Esophagus squamous epithelium (tissue), 5 donors: ENCODE results near the gene ST3GAL2. TPM values are rescaled to one million over a fixed set of nuclear protein-coding genes. Genes with fewer than 3 reads are reported as not detected.
"Not testable (repeated sequence)": the region's sequence is repeated elsewhere in the genome, so short reads cannot be mapped to it uniquely, and the experiment has no call there.

Experiments
- DNase-seq: peaks from one replicate; lab custom pipeline; 2025; lab: John Stamatoyannopoulos, UW
- H3K27ac ChIP-seq, 4 donors: fragments of 200-600 bp; sonication (generic); one replicate each; pipeline ENCODE4 v1.5.1; 2016 to 2019; ENCODE audit warnings: mild to moderate bottlenecking in 1 of 4
- H3K27me3 ChIP-seq, 4 donors: fragments of 200-600 bp; sonication (generic); 1 replicate in 3 of 4; 2 replicates in 1 of 4; pipeline versions ENCODE4 v1.5.1 to v1.6.0; 2017 to 2021; ENCODE audit warnings: antibody characterized with exemption in 1 of 4
- H3K36me3 ChIP-seq, 3 donors: fragments of 200-600 bp; sonication (generic); one replicate each; pipeline ENCODE4 v1.5.1; 2016 to 2019
- H3K4me1 ChIP-seq, 3 donors: fragments of 200-600 bp; sonication (generic); one replicate each; pipeline ENCODE4 v1.5.1; 2017 to 2019
- H3K4me3 ChIP-seq, 4 donors: fragments of 200-600 bp; sonication (generic); 1 replicate in 3 of 4; 2 replicates in 1 of 4; pipeline ENCODE4 v1.5.1; 2016 to 2019; ENCODE audit warnings: mild to moderate bottlenecking in 2 of 4, moderate library complexity in 1 of 4
- H3K9me3 ChIP-seq, 3 donors: fragments of 200-600 bp; sonication (generic); one replicate each; pipeline ENCODE4 v1.5.1; 2016 to 2019
- CTCF ChIP-seq, 6 experiments: fragments of 450-650 bp in 4 of 6; fragments of 200-600 bp in 2 of 6; sonication (generic) in 2 of 6; IDR thresholded peaks; one replicate each; pipeline ENCODE4 v1.5.1; 2016 to 2019; ENCODE audit warnings: antibody characterized with exemption in 6 of 6, mild to moderate bottlenecking in 4 of 6, moderate library complexity in 4 of 6
- POLR2A ChIP-seq, 4 donors: fragments of 450-650 bp; IDR thresholded peaks; one replicate each; pipeline ENCODE4 v1.6.1; 2017; ENCODE audit warnings: antibody characterized with exemption in 4 of 4, mild to moderate bottlenecking in 4 of 4, moderate library complexity in 3 of 4
- WGBS, 2 donors: methylation state at CpG; one replicate each; pipeline ENCODE4 v1.1.5; 2018; 5-methylcytosine and 5-hydroxymethylcytosine counted together
- intact Hi-C: fragments of 100-400 bp; cut with DNase I; formaldehyde crosslinking; loops from one replicate; pipeline ENCODE4 v1.15.0; 2022
- total RNA-seq, 4 donors: library from RNA; depleted of rRNA; stranded (reverse); fragments of >200 nt; gene quantifications; one replicate each; pipeline ENCODE4 v1.1.0, GENCODE V29; 2016
- donor health status: DM: yes; HTN: yes; CAD: no.

Gene ST3GAL2
- total RNA-seq, 4 donors from 2014 or later: 0.80 to 6.5 (median 3.0) TPM

GRCh38 chr16:70418274-70418992 is 20.5 kb downstream of the ST3GAL2 start:
- intact Hi-C loops: no loop called here
- H3K27ac ChIP-seq: no peak overlapping the region
- 69 to 84% methylated on average over 7 to 11 of the region's 13 CpGs for WGBS, 2 donors
- H3K4me1 ChIP-seq: peaks cover 0 to 28% (median 10%) of the 10 kb centered on the region in 3 donors
- TF ChIP-seq POLR2A (IDR thresholded peaks at IDR 0.05) (no peak), CTCF (IDR thresholded peaks at IDR 0.05) (no peak)
- no peak overlapping the region for H3K4me3 ChIP-seq
- H3K36me3 ChIP-seq: no peaks in the 10 kb centered on the region
- no peak for DNase-seq
- H3K9me3 ChIP-seq: no peaks in the 10 kb centered on the region
- no peaks in the 10 kb centered on the region for H3K27me3 ChIP-seq

- peaks cover 0 to 27% (median 10%) of the 10 kb centered on the region in 3 donors for H3K4me1 ChIP-seq
- H3K27ac ChIP-seq: no peak overlapping the region
- DNase-seq: no peak
- no peaks in the 10 kb centered on the region for H3K36me3 ChIP-seq
- intact Hi-C loops: no loop called here
- H3K9me3 ChIP-seq: no peaks in the 10 kb centered on the region
- 78 to 84% methylated on average over 4 to 6 of the region's 7 CpGs for WGBS, 2 donors
- no peak overlapping the region for H3K4me3 ChIP-seq
- no peak for TF ChIP-seq POLR2A (IDR thresholded peaks at IDR 0.05)
- TF ChIP-seq CTCF (IDR thresholded peaks at IDR 0.05): no peak
- H3K27me3 ChIP-seq: no peaks in the 10 kb centered on the region
These were observed 21.2 kb downstream of the ST3GAL2 start for GRCh38 chr16:70417661-70418060.

- Histone ChIP-seq H3K27me3 (no peaks in the 10 kb centered on the region), H3K4me1 (peaks cover 0 to 27% (median 10%) of the 10 kb centered on the region in 3 donors), H3K4me3 (no peak overlapping the region), H3K9me3 (no peaks in the 10 kb centered on the region), H3K36me3 (no peaks in the 10 kb centered on the region), H3K27ac (no peak overlapping the region)
- WGBS, 2 donors: 79 to 82% methylated on average over 8 to 9 of the region's 17 CpGs
- intact Hi-C loops: no loop called here
- TF ChIP-seq POLR2A (IDR thresholded peaks at IDR 0.05): no peak
- no peak for TF ChIP-seq CTCF (IDR thresholded peaks at IDR 0.05)
- DNase-seq: no peak
These were observed 21.9 kb downstream of the ST3GAL2 start for GRCh38 chr16:70416748-70417616.

- H3K27ac ChIP-seq, H3K4me1 ChIP-seq, H3K4me3 ChIP-seq, DNase-seq, H3K36me3 ChIP-seq, H3K27me3 ChIP-seq, H3K9me3 ChIP-seq, intact Hi-C loops: not testable (repeated sequence)
- WGBS, 2 donors: 100% methylated on average over 4 to 5 of the region's 5 CpGs
These were observed 25.3 kb downstream of the ST3GAL2 start for GRCh38 chr16:70413572-70413971.

- no peaks in the 10 kb centered on the region for H3K27me3 ChIP-seq
- DNase-seq: no peak
- TF ChIP-seq POLR2A (IDR thresholded peaks at IDR 0.05) (no peak), CTCF (IDR thresholded peaks at IDR 0.05) (no peak)
- no peak overlapping the region for H3K27ac ChIP-seq
- intact Hi-C loops: no loop called here
- 90 to 94% methylated on average over 7 to 8 of the region's 8 CpGs for WGBS, 2 donors
- H3K9me3 ChIP-seq: no peaks in the 10 kb centered on the region
- H3K36me3 ChIP-seq: no peaks in the 10 kb centered on the region
- no peak overlapping the region for H3K4me3 ChIP-seq
- no peaks in the 10 kb centered on the region for H3K4me1 ChIP-seq
These were observed 26.5 kb downstream of the ST3GAL2 start for GRCh38 chr16:70412385-70412784.
